HFF-Myc (cell line): ENCODE data around the gene RASL10B.

Experiments
- DNase-seq: peaks from one replicate; pipeline ENCODE4 v3.0.0-alpha.2; 2011; ENCODE audit warnings: low read depth; ENCODE audit errors: extremely low read depth
- H3K4me3 ChIP-seq: replicated peaks from 2 replicates; pipeline ENCODE4 v1.5.1; 2011; ENCODE audit warnings: low read depth, mild to moderate bottlenecking, control low read depth, low read length
- CTCF ChIP-seq: IDR thresholded peaks from 2 replicates; pipeline ENCODE4 v1.5.1; 2012; ENCODE audit warnings: mild to moderate bottlenecking, low read depth, low read length, control low read depth; ENCODE audit errors: missing control alignments

RASL10B gene

DNA sequence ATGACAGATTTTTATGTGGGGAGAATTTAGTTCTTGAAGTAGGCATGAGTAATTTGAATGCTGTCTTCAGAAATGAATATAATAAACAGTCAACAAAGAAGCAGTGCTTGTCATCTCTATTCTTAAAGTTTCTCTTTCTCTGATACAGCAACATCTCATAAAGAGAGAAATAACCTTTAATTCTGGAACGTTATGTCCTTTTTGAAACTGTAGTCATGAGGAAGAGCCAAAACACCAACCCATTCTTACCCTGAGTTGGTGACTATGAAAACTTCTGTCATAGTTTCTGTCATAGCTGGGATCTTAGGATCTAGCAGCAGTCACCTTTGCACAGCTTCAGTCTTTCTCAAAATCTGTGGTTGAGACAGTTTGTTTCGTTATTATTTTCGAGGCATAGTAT is 15.3 kb upstream of the RASL10B start:
- DNase-seq = no peak
- no peak overlapping the region for H3K4me3 ChIP-seq
- no peak for TF ChIP-seq CTCF

DNA sequence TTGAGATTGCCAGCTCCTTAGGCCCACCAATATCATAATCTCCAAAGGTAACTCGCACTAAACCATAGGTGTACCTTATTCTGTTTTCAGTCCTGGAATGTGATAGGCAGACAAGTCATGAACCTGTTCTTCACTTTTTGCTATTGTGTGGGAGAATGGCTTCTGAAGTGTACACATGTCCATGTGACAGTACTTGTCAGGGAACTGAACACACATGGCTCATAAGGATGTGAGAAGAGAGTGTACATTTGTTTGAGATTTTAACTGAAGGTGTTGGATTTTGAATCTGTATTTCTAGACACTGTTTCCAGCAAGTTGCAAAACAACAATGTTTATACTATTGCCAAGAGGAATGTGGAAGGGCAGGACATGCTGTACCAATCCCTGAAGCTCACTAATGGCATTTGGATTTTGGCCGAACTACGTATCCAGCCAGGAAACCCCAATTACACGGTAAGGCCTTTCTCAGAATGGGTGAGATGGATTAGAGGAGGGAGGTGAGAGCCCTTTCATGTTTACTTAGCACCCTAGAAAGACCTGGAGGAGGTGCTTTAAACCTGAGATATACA is 14.5 kb upstream of the RASL10B start:
- TF ChIP-seq CTCF = no peak
- H3K4me3 ChIP-seq = no peak overlapping the region
- DNase-seq = no peak

- TF ChIP-seq CTCF = no peak
- no peak for DNase-seq
Measured at GRCh38 chr17:35717475-35717874, 14.0 kb upstream of the RASL10B start.

GRCh38 chr17:35723735-35724134 is 7.7 kb upstream of the RASL10B start:
- H3K4me3 ChIP-seq = no peak overlapping the region
- no peak for TF ChIP-seq CTCF
- DNase-seq = no peak

More at GRCh38 chr17:35717475-35717874, 14.0 kb upstream of the RASL10B start:
- H3K4me3 ChIP-seq = no peak overlapping the region

- no peak overlapping the region for H3K4me3 ChIP-seq
- DNase-seq = no peak
- no peak for TF ChIP-seq CTCF
Measured at GRCh38 chr17:35725058-35725457, 6.4 kb upstream of the RASL10B start.

DNA sequence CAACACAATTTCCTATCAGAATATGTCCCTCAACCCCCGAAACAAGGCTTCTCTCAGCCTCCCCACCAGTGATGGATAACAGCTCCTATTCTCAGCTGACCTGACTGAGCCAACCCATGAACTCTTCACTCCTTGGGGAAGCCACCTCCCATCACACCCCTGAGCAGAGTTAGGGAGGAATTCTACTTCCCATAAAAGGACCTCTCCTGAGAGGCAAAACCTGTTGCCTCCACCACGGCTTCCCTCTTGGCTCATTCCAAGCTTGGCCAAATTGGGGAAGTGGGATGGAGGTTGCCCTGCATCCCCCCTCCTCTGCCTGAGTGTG is 5.7 kb upstream of the RASL10B start:
- no peak for TF ChIP-seq CTCF
- no peak for DNase-seq
- no peak overlapping the region for H3K4me3 ChIP-seq
